Psoas muscle (tissue), 8 donors: ENCODE results near the gene LPAR5. TPM values are rescaled to one million over a fixed set of nuclear protein-coding genes. Genes with fewer than 3 reads are reported as not detected.

Experiments used
- ATAC-seq, 4 donors: fragments of 200-7000 bp; cut with Tn5 transposase; one replicate each; pipeline ENCODE4 v1.9.1; 2020; ENCODE audit warnings: moderate library complexity in 3 of 4, mild to moderate bottlenecking in 2 of 4
- DNase-seq, 2 donors: peaks; one replicate each; pipeline ENCODE4 v3.0.0-alpha.2; 2020
- H3K27ac ChIP-seq: fragments of 200-600 bp; one replicate; pipeline ENCODE4 v1.8.0; 2022
- H3K27me3 ChIP-seq, 3 donors: fragments of 200-600 bp in 1 of 3; one replicate each; pipeline versions ENCODE4 v1.6.1 to v1.8.0; 2013 to 2022; ENCODE audit warnings: low read length in 2 of 3, mild to moderate bottlenecking in 2 of 3, moderate library complexity in 1 of 3; ENCODE audit not compliant: insufficient read depth in 3 of 3
- H3K36me3 ChIP-seq, 2 donors: fragments of 200-600 bp in 1 of 2; one replicate each; pipeline versions ENCODE4 v1.6.1 to v1.8.0; 2013 to 2022; ENCODE audit warnings: low read depth in 1 of 2, mild to moderate bottlenecking in 1 of 2, moderate library complexity in 1 of 2; ENCODE audit not compliant: insufficient read depth in 1 of 2
- H3K4me1 ChIP-seq: fragments of 200-600 bp; one replicate; pipeline ENCODE4 v1.8.0; 2022
- H3K4me3 ChIP-seq: fragments of 200-600 bp; one replicate; pipeline ENCODE4 v1.8.0; 2022; ENCODE audit warnings: mild to moderate bottlenecking
- H3K9me3 ChIP-seq: fragments of 200-600 bp; one replicate; pipeline ENCODE4 v1.8.0; 2022
- CTCF ChIP-seq: fragments of 200-600 bp; IDR thresholded peaks from one replicate; pipeline ENCODE4 v1.8.0; 2022; ENCODE audit warnings: antibody characterized with exemption
- WGBS, 3 donors: extraction: QIAGEN DNeasy Blood & Tissue Kit; methylation state at CpG; one replicate each; pipeline versions ENCODE4 v1.1.6 to v1.1.7; 2013; 5-methylcytosine and 5-hydroxymethylcytosine counted together
- intact Hi-C, 2 donors: fragments of 100-400 bp; cut with DNase I; formaldehyde crosslinking; loops; one replicate each; pipeline versions ENCODE4 v1.11.0 to v1.14.2; 2022
- long read RNA-seq, 2 donors: library from polyadenylated mRNA; unstranded; transcript quantifications; one replicate each; pipeline ENCODE4 v2.0.0, GENCODE V29; 2021
- polyA plus RNA-seq, 3 donors: library from polyadenylated mRNA; stranded (reverse); fragments of 200-250 nt; gene quantifications; one replicate each; pipeline ENCODE4 v1.2.3, GENCODE V29; 2013
- total RNA-seq, 4 donors: library from RNA; stranded (reverse); fragmentation: NEBNext Ultra II Directional in 2 of 4; extraction: Animal tissue kit (Norgen Biotek cat#: 25700) in 2 of 4; gene quantifications; one replicate each; pipeline versions ENCODE4 v1.2.1 to v1.2.4, GENCODE V29; 2021 to 2023
- donor health status: healthy with polysubstance abuse.
- donor health status: DM: no; HTN: no; CAD: no; lungs with moderate emphysema.
- donor health status: Bipolar disorder and iron deficiency.
- donor health status: healthy.
- donor health status: DM: yes; HTN: yes; CAD: no.
- donor health status: DM: no; HTN: no; CAD: no.
- donor health status: DM: no; HTN: no; CAD: no.
- donor health status: DM: yes; HTN: yes; CAD: no.

Gene LPAR5
- under 1 TPM; 0.30 to 0.60 (median 0.39) TPM for total RNA-seq
- polyA plus RNA-seq = under 1 TPM; 0.04 to 0.20 (median 0.05) TPM
- long read RNA-seq, donor 1 = 0 reads
- long read RNA-seq, donor 2 = 0 reads

GRCh38 chr12:6635856-6636531, at the start of gene LPAR5:
Gene LPAR5, minus strand, starts transcription at chr12:6635959. Its CDS starts 14,711 bp downstream, at chr12:6621248.
- no peaks in the 10 kb centered on the region for H3K4me1 ChIP-seq
- DNase-seq = peak; percentile 34 to 60

GRCh38 chr12:6684609-6685008, 48.9 kb upstream of the LPAR5 start:
- peaks cover 12% of the 10 kb centered on the region for H3K4me1 ChIP-seq
- no peaks in the 10 kb centered on the region for H3K9me3 ChIP-seq
- DNase-seq = no peak
- H3K4me3 ChIP-seq = no peak overlapping the region
- 62 to 68% (median 64%) methylated on average over 6 of the region's 6 CpGs for WGBS, 3 donors
- no peaks in the 10 kb centered on the region for H3K27me3 ChIP-seq
- intact Hi-C loops = loop anchor here in 1 of 2 donors (5.0 to 10.0 kb wide), 2 partner anchors 38 to 190 kb away; partner anchors contain the start of genes COPS7A, MRPL51 and NCAPD2
- TF ChIP-seq CTCF = peak; percentile 38
- no peak for ATAC-seq
- peaks cover 2 to 47% of the 10 kb centered on the region in 2 donors for H3K36me3 ChIP-seq
- no peak overlapping the region for H3K27ac ChIP-seq

More at GRCh38 chr12:6635856-6636531, at the start of gene LPAR5:
- Histone ChIP-seq H3K36me3 (no peaks in the 10 kb centered on the region), H3K9me3 (no peaks in the 10 kb centered on the region), H3K27ac (no peak within 1 kb of the TSS), H3K27me3 (peaks cover 0 to 3% (median 0%) of the 10 kb centered on the region in 3 donors), H3K4me3 (no peak within 1 kb of the TSS)
- intact Hi-C loops = no loop called here
- no peak for TF ChIP-seq CTCF
- WGBS, 3 donors = 44 to 54% (median 47%) methylated on average over 18 of the region's 18 CpGs
- peak in 3 of 4 donors; percentile 27 to 33 (median 28) for ATAC-seq

- H3K27ac ChIP-seq = no peak overlapping the region
- H3K36me3 ChIP-seq = peaks cover 20 to 95% of the 10 kb centered on the region in 2 donors
- peak in 1 of 4 donors; percentile 23 for ATAC-seq
- H3K4me1 ChIP-seq = no peaks in the 10 kb centered on the region
- H3K9me3 ChIP-seq = no peaks in the 10 kb centered on the region
- DNase-seq = no peak
- TF ChIP-seq CTCF = no peak
- intact Hi-C loops = no loop called here
- WGBS, 3 donors = 93 to 96% (median 95%) methylated on average over 5 of the region's 5 CpGs
- H3K27me3 ChIP-seq = no peaks in the 10 kb centered on the region
- H3K4me3 ChIP-seq = no peak overlapping the region
Observed at GRCh38 chr12:6676962-6677361, 41.2 kb upstream of the LPAR5 start.

- H3K27ac ChIP-seq = no peak overlapping the region
- WGBS, 3 donors = 82 to 88% (median 86%) methylated on average over 18 of the region's 18 CpGs
- no peak for TF ChIP-seq CTCF
- intact Hi-C loops = no loop called here
- no peaks in the 10 kb centered on the region for H3K9me3 ChIP-seq
- ATAC-seq (no peak), DNase-seq (no peak)
- no peak overlapping the region for H3K4me3 ChIP-seq
- H3K4me1 ChIP-seq = no peaks in the 10 kb centered on the region
- H3K27me3 ChIP-seq = no peaks in the 10 kb centered on the region
- peaks cover 24 to 100% of the 10 kb centered on the region in 2 donors for H3K36me3 ChIP-seq
Observed at GRCh38 chr12:6672143-6672542, 36.4 kb upstream of the LPAR5 start.
